Rectal smooth muscle tissue (tissue), 1 donor: ENCODE results near the gene NDUFS3.

ENCODE experiments used
- H3K27ac ChIP-seq: one replicate; pipeline ENCODE4 v1.7.0; 2013; ENCODE audit warnings: low read depth, low read length, inconsistent platforms
- H3K27me3 ChIP-seq: one replicate; pipeline ENCODE4 v1.7.0; 2013; ENCODE audit warnings: low read length; ENCODE audit not compliant: control insufficient read depth, insufficient read depth
- H3K36me3 ChIP-seq: one replicate; pipeline ENCODE4 v1.7.0; 2013; ENCODE audit warnings: low read length; ENCODE audit not compliant: control insufficient read depth, insufficient read depth
- H3K4me1 ChIP-seq: one replicate; pipeline ENCODE4 v1.7.0; 2013; ENCODE audit warnings: low read length; ENCODE audit not compliant: control insufficient read depth, insufficient read depth
- H3K4me3 ChIP-seq: one replicate; pipeline ENCODE4 v1.7.0; 2013; ENCODE audit warnings: low read length
- H3K9ac ChIP-seq: one replicate; pipeline ENCODE4 v1.7.0; 2013; ENCODE audit warnings: low read length

Gene NDUFS3

GRCh38 chr11:47599902-47600301 lies 21.0 kb downstream of the NDUFS3 start:
- Histone ChIP-seq H3K36me3 (no peaks in the 10 kb centered on the region), H3K4me1 (no peaks in the 10 kb centered on the region), H3K4me3 (no peak overlapping the region), H3K27me3 (peaks cover 3% of the 10 kb centered on the region), H3K27ac (no peak overlapping the region), H3K9ac (no peak overlapping the region)

- Histone ChIP-seq H3K27ac (no peak overlapping the region), H3K27me3 (no peaks in the 10 kb centered on the region), H3K4me3 (no peak overlapping the region), H3K36me3 (no peaks in the 10 kb centered on the region), H3K4me1 (no peaks in the 10 kb centered on the region), H3K9ac (no peak overlapping the region)
Measured at GRCh38 chr11:47603295-47603694, 24.4 kb downstream of the NDUFS3 start.

GRCh38 chr11:47605921-47606320 lies 27.0 kb downstream of the NDUFS3 start:
- no peak overlapping the region for H3K4me3 ChIP-seq
- no peaks in the 10 kb centered on the region for H3K4me1 ChIP-seq
- peaks cover 3% of the 10 kb centered on the region for H3K36me3 ChIP-seq
- H3K27me3 ChIP-seq, result no peaks in the 10 kb centered on the region
- H3K27ac ChIP-seq, result no peak overlapping the region
- H3K9ac ChIP-seq, result no peak overlapping the region

GRCh38 chr11:47606731-47607130 lies 27.9 kb downstream of the NDUFS3 start:
- no peak overlapping the region for H3K9ac ChIP-seq
- no peak overlapping the region for H3K4me3 ChIP-seq
- H3K36me3 ChIP-seq, result peaks cover 3% of the 10 kb centered on the region
- no peaks in the 10 kb centered on the region for H3K4me1 ChIP-seq
- H3K27ac ChIP-seq, result no peak overlapping the region
- no peaks in the 10 kb centered on the region for H3K27me3 ChIP-seq

GRCh38 chr11:47607380-47607779 lies 28.5 kb downstream of the NDUFS3 start:
- H3K27ac ChIP-seq, result no peak overlapping the region
- no peak overlapping the region for H3K9ac ChIP-seq

GRCh38 chr11:47609675-47610074 lies 30.8 kb downstream of the NDUFS3 start:
- H3K4me3 ChIP-seq, result no peak overlapping the region
- H3K36me3 ChIP-seq, result peaks cover 3% of the 10 kb centered on the region
- no peak overlapping the region for H3K27ac ChIP-seq
- no peaks in the 10 kb centered on the region for H3K27me3 ChIP-seq
- no peaks in the 10 kb centered on the region for H3K4me1 ChIP-seq
- H3K9ac ChIP-seq, result no peak overlapping the region

More at GRCh38 chr11:47607380-47607779, 28.5 kb downstream of the NDUFS3 start:
- Histone ChIP-seq H3K4me3 (no peak overlapping the region), H3K36me3 (peaks cover 3% of the 10 kb centered on the region), H3K4me1 (no peaks in the 10 kb centered on the region), H3K27me3 (no peaks in the 10 kb centered on the region)

GRCh38 chr11:47611348-47611794 lies 32.5 kb downstream of the NDUFS3 start:
- H3K27ac ChIP-seq, result no peak overlapping the region
- H3K9ac ChIP-seq, result no peak overlapping the region
- H3K4me3 ChIP-seq, result no peak overlapping the region
- no peaks in the 10 kb centered on the region for H3K4me1 ChIP-seq
- peaks cover 3% of the 10 kb centered on the region for H3K36me3 ChIP-seq
- H3K27me3 ChIP-seq, result no peaks in the 10 kb centered on the region

GRCh38 chr11:47615249-47615648 lies 36.4 kb downstream of the NDUFS3 start:
- H3K4me1 ChIP-seq, result no peaks in the 10 kb centered on the region

GRCh38 chr11:47616726-47617416 lies 38.0 kb downstream of the NDUFS3 start:
- H3K4me1 ChIP-seq, result no peaks in the 10 kb centered on the region
- peaks cover 3% of the 10 kb centered on the region for H3K36me3 ChIP-seq
- no peak overlapping the region for H3K4me3 ChIP-seq
- H3K27ac ChIP-seq, result no peak overlapping the region
- H3K27me3 ChIP-seq, result no peaks in the 10 kb centered on the region
- no peak overlapping the region for H3K9ac ChIP-seq

More at GRCh38 chr11:47615249-47615648, 36.4 kb downstream of the NDUFS3 start:
- peaks cover 3% of the 10 kb centered on the region for H3K36me3 ChIP-seq
- H3K9ac ChIP-seq, result no peak overlapping the region
- H3K27ac ChIP-seq, result no peak overlapping the region
- H3K27me3 ChIP-seq, result no peaks in the 10 kb centered on the region
- no peak overlapping the region for H3K4me3 ChIP-seq

- Histone ChIP-seq H3K36me3 (peaks cover 4% of the 10 kb centered on the region), H3K27me3 (no peaks in the 10 kb centered on the region), H3K27ac (no peak overlapping the region), H3K4me3 (no peak overlapping the region), H3K4me1 (no peaks in the 10 kb centered on the region), H3K9ac (no peak overlapping the region)
Measured at GRCh38 chr11:47617417-47617809, 38.5 kb downstream of the NDUFS3 start.

GRCh38 chr11:47620836-47621378 lies 42.0 kb downstream of the NDUFS3 start:
- Histone ChIP-seq H3K4me3 (no peak overlapping the region), H3K27me3 (no peaks in the 10 kb centered on the region), H3K4me1 (no peaks in the 10 kb centered on the region), H3K27ac (no peak overlapping the region), H3K36me3 (peaks cover 13% of the 10 kb centered on the region), H3K9ac (no peak overlapping the region)

- Histone ChIP-seq H3K27me3 (no peaks in the 10 kb centered on the region), H3K9ac (no peak overlapping the region), H3K36me3 (peaks cover 24% of the 10 kb centered on the region), H3K27ac (no peak overlapping the region), H3K4me1 (no peaks in the 10 kb centered on the region), H3K4me3 (no peak overlapping the region)
Measured at GRCh38 chr11:47626234-47626633, 47.4 kb downstream of the NDUFS3 start.

GRCh38 chr11:47628026-47628425 lies 49.2 kb downstream of the NDUFS3 start:
- Histone ChIP-seq H3K9ac (no peak overlapping the region), H3K4me3 (no peak overlapping the region), H3K27me3 (no peaks in the 10 kb centered on the region), H3K36me3 (peaks cover 20% of the 10 kb centered on the region), H3K27ac (no peak overlapping the region), H3K4me1 (no peaks in the 10 kb centered on the region)
